ENCODE results near the gene A2ML1. TPM values are rescaled to one million over a fixed set of nuclear protein-coding genes. Genes with fewer than 3 reads are reported as not detected.

The A2ML1 gene
- total RNA-seq, 2 donors from 2014 or later = not detected

DNA sequence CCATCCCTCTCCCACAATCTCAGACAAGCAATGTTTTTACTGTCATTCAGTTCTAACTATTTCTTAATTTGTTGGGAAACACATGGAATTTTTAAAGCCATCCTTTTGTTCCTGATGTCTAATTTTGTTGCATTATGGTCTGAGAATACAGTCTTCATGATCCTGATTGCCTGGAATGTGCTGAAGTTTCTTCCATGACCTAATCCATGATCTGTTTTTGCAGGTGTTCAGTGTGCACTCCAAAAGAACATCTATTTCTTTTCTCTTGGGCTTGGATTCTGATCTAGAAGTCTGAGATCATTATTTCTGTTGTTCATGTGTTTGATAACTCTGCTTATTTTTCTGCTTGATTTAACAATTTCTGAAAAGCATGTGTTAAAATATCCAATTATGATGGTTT is 48.6 kb downstream of the A2ML1 start:
- Histone ChIP-seq H3K27me3 (no peaks in the 10 kb centered on the region), H3K4me1 (no peaks in the 10 kb centered on the region), H3K36me3 (replicated peaks in 1 of 2; ENCODE audit: insufficient read depth in 1 of 2, low read depth in 2 of 2) (no peaks in the 10 kb centered on the region), H3K9me3 (no peaks in the 10 kb centered on the region), H3K4me3 (no peak overlapping the region), H3K27ac (no peak overlapping the region)
- DNase-seq (no peak), ATAC-seq (no peak)
- intact Hi-C loops (cut with DNase I) = no loop called here
- no peak for TF ChIP-seq POLR2A (IDR thresholded peaks at IDR 0.05)
- TF ChIP-seq, protein P1, sequence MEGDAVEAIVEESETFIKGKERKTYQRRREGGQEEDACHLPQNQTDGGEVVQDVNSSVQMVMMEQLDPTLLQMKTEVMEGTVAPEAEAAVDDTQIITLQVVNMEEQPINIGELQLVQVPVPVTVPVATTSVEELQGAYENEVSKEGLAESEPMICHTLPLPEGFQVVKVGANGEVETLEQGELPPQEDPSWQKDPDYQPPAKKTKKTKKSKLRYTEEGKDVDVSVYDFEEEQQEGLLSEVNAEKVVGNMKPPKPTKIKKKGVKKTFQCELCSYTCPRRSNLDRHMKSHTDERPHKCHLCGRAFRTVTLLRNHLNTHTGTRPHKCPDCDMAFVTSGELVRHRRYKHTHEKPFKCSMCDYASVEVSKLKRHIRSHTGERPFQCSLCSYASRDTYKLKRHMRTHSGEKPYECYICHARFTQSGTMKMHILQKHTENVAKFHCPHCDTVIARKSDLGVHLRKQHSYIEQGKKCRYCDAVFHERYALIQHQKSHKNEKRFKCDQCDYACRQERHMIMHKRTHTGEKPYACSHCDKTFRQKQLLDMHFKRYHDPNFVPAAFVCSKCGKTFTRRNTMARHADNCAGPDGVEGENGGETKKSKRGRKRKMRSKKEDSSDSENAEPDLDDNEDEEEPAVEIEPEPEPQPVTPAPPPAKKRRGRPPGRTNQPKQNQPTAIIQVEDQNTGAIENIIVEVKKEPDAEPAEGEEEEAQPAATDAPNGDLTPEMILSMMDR (IDR thresholded peaks at IDR 0.05) = no peak

DNA sequence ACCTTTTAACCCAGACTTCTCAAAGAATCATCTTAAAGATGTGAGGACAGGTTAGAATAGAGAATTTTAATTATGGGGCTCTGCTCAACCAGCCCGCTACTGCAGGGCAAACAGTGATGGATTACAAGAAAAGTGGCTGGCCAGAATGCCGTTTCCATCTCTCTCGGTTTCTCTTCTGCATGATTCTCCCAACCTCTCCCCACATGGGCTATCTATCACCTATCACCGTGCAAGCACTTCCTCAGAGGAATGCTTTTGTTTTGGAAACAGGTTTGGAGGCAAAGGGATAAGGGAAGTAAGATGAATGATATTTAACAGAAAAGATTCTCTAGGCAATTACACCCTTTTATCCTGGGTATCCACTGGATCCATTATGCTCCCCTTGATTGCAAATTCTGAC is 54.5 kb downstream of the A2ML1 start:
- Histone ChIP-seq H3K27ac (no peak overlapping the region), H3K36me3 (replicated peaks in 1 of 2; ENCODE audit: insufficient read depth in 1 of 2, low read depth in 2 of 2) (no peaks in the 10 kb centered on the region), H3K27me3 (no peaks in the 10 kb centered on the region), H3K4me3 (no peak overlapping the region), H3K4me1 (no peaks in the 10 kb centered on the region), H3K9me3 (no peaks in the 10 kb centered on the region)
- intact Hi-C loops (cut with DNase I) = no loop called here
- TF ChIP-seq POLR2A (IDR thresholded peaks at IDR 0.05) = no peak
- TF ChIP-seq, protein P1 (IDR thresholded peaks at IDR 0.05) = no peak
- 39 to 58% methylated on average over 4 of the region's 4 CpGs for WGBS, 2 donors
- no peak for ATAC-seq
- DNase-seq = no peak

DNA sequence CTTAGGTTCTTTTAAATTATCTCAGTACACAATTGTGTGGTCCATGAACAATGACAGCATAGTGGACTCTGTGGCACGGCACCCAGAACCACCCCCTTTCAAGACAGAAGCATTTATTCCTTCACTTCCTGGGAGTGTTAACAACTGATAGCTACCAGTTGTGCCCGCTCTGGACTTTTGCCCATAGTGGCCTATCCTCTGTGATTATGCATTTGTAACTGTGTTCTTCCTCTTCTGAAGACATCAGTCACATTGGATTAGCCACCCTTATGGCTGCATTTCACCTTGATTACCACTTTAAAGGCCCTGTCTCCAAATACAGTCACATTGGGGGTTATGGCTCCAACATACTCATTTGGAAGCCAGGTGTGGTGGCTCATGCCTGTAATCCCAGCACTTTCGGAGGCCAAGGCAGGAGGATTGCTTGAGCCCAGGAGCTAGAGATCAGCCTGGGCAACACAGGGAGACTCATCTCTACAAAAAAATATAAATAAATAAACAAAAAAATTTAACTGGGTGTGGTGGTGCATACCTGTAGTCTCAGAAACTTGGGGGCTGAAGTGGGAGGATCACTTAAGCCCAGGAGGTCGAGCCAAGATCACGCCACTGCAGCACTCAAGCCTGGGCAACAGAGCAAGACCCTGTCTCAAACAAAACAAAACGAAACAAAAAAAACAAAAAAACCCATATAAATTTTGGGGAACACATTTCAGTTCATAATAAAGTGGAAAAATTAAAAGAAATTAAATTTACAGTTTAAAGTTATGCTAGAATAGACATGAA is 64.3 kb downstream of the A2ML1 start:
- Histone ChIP-seq H3K27ac (no peak overlapping the region), H3K4me1 (no peaks in the 10 kb centered on the region), H3K4me3 (no peak overlapping the region), H3K9me3 (no peaks in the 10 kb centered on the region), H3K36me3 (replicated peaks in 1 of 2; ENCODE audit: insufficient read depth in 1 of 2, low read depth in 2 of 2) (no peaks in the 10 kb centered on the region), H3K27me3 (no peaks in the 10 kb centered on the region)
- intact Hi-C loops (cut with DNase I) = no loop called here
- TF ChIP-seq, protein P1 (IDR thresholded peaks at IDR 0.05) = no peak
- TF ChIP-seq POLR2A (IDR thresholded peaks at IDR 0.05) = no peak
- WGBS, 2 donors = 80 to 87% methylated on average over 6 of the region's 6 CpGs
- no peak for DNase-seq
- no peak for ATAC-seq

DNA sequence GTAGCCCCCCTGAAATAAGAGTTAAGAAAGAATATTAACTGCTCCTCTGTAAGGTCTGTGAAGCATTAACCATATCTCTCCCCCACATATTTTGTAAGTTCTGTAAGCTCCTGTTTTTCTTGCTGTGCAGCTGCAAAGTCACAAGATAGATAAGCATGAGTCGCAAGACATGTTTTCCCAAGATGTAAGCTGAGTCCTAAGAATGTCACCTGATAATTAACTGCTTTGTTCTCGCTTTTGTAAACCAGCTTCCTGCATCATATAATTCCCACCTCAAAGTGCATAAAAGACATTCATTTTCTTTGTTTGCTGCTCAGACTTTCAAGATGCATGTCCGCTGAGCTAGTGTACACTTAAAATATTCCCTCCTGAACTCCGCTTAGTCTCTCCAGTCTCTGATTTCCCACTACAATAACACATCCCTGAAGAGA is 64.9 kb downstream of the A2ML1 start:
- no peak for TF ChIP-seq POLR2A (IDR thresholded peaks at IDR 0.05)
- TF ChIP-seq, protein P1 (IDR thresholded peaks at IDR 0.05) = no peak
- intact Hi-C loops (cut with DNase I) = no loop called here
- Histone ChIP-seq H3K36me3 (replicated peaks in 1 of 2; ENCODE audit: insufficient read depth in 1 of 2, low read depth in 2 of 2) (no peaks in the 10 kb centered on the region), H3K4me1 (no peaks in the 10 kb centered on the region), H3K4me3 (no peak overlapping the region), H3K27me3 (no peaks in the 10 kb centered on the region), H3K27ac (no peak overlapping the region), H3K9me3 (no peaks in the 10 kb centered on the region)
- ATAC-seq (no peak), DNase-seq (no peak)
- WGBS, 2 donors = 60 to 62% methylated on average over 4 of the region's 4 CpGs

Measured in body of pancreas (tissue), 4 donors.